CD4-positive, alpha-beta T cell treated with Interleukin-21 for 1 hour (primary cell): ENCODE data around the gene STARD13.

Experiments
- DNase-seq: peaks from one replicate; pipeline ENCODE4 v3.0.0-alpha.2; 2020

STARD13 gene

GRCh38 chr13:33213797-33214196 is 71.8 kb downstream of the STARD13 start:
- DNase-seq = no peak

- no peak for DNase-seq
Observed at GRCh38 chr13:33213024-33213768, 72.4 kb downstream of the STARD13 start.

GRCh38 chr13:33212396-33212795 is 73.2 kb downstream of the STARD13 start:
- DNase-seq = no peak

GRCh38 chr13:33210090-33210489 is 75.5 kb downstream of the STARD13 start:
- no peak for DNase-seq

GRCh38 chr13:33208290-33209220 is 77.0 kb downstream of the STARD13 start:
- no peak for DNase-seq

- DNase-seq = no peak
Observed at GRCh38 chr13:33207615-33207961, 78.0 kb downstream of the STARD13 start.

- DNase-seq = no peak
Observed at GRCh38 chr13:33206945-33207614, 78.5 kb downstream of the STARD13 start.

GRCh38 chr13:33206425-33206824 is 79.1 kb downstream of the STARD13 start:
- DNase-seq = no peak

- no peak for DNase-seq
Observed at GRCh38 chr13:33205804-33206221, 79.7 kb downstream of the STARD13 start.

- no peak for DNase-seq
Observed at GRCh38 chr13:33205224-33205623, 80.3 kb downstream of the STARD13 start.

- DNase-seq = no peak
Observed at GRCh38 chr13:33204130-33204927, 81.2 kb downstream of the STARD13 start.

- no peak for DNase-seq
Observed at GRCh38 chr13:33202644-33203169, 82.8 kb downstream of the STARD13 start.

- no peak for DNase-seq
Observed at GRCh38 chr13:33201659-33202058, 83.9 kb downstream of the STARD13 start.

GRCh38 chr13:33199289-33199850 is 86.2 kb downstream of the STARD13 start:
- no peak for DNase-seq

GRCh38 chr13:33197541-33197971 is 88.0 kb downstream of the STARD13 start:
- DNase-seq = no peak

- DNase-seq = no peak
Observed at GRCh38 chr13:33196767-33197166, 88.8 kb downstream of the STARD13 start.

GRCh38 chr13:33195693-33196464 is 89.7 kb downstream of the STARD13 start:
- no peak for DNase-seq

GRCh38 chr13:33194820-33195692 is 90.5 kb downstream of the STARD13 start:
- no peak for DNase-seq

GRCh38 chr13:33193428-33193974 is 92.1 kb downstream of the STARD13 start:
- DNase-seq = no peak
